ENCODE results near the gene DNAJB9. TPM values are rescaled to one million over a fixed set of nuclear protein-coding genes. Genes with fewer than 3 reads are reported as not detected.

The DNAJB9 gene
- total and polyA plus RNA-seq, 2 experiments from 2014 or later: 64.2 to 94.0 TPM

DNA sequence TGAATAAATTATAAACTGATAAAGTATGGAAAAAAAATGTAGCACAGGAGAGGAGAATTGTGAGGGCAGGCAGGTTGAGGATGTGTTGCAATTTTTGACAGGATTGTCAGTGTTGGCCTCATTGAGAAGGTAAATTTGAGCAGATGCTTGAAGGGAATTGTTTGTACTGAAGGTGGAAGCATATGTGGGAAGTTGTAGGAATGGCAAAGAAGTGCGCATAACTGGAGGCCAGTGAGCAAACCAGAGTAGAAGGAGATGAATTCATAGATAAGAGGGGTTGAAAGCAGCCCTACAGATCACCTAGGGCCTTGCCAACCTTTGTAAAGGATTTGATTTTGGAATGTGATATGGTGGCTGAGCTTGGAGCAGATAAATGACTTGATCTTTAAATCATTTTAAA, 6.4 kb downstream of the DNAJB9 start:
- H3K9me3 ChIP-seq (ENCODE audit: low read depth): no peaks in the 10 kb centered on the region
- no peak overlapping the region for H3K4me3 ChIP-seq
- H3K27me3 ChIP-seq: no peaks in the 10 kb centered on the region
- H2AFZ ChIP-seq: no peak overlapping the region
- DNase-seq (ENCODE audit: low spot score): no peak
- H3K36me3 ChIP-seq (replicated peaks; ENCODE audit: insufficient read depth, low read depth): no peaks in the 10 kb centered on the region
- no peaks in the 10 kb centered on the region for H3K9me2 ChIP-seq (replicated peaks; ENCODE audit: insufficient read depth)
- TF ChIP-seq EZH2phosphoT487 (IDR thresholded peaks at IDR 0.05; ENCODE audit: low read depth, severe bottlenecking, unreplicated experiment): no peak
- TF ChIP-seq, protein P1, sequence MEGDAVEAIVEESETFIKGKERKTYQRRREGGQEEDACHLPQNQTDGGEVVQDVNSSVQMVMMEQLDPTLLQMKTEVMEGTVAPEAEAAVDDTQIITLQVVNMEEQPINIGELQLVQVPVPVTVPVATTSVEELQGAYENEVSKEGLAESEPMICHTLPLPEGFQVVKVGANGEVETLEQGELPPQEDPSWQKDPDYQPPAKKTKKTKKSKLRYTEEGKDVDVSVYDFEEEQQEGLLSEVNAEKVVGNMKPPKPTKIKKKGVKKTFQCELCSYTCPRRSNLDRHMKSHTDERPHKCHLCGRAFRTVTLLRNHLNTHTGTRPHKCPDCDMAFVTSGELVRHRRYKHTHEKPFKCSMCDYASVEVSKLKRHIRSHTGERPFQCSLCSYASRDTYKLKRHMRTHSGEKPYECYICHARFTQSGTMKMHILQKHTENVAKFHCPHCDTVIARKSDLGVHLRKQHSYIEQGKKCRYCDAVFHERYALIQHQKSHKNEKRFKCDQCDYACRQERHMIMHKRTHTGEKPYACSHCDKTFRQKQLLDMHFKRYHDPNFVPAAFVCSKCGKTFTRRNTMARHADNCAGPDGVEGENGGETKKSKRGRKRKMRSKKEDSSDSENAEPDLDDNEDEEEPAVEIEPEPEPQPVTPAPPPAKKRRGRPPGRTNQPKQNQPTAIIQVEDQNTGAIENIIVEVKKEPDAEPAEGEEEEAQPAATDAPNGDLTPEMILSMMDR (IDR thresholded peaks at IDR 0.05; ENCODE audit: poor library complexity): no peak
- TF ChIP-seq EZH2 (IDR thresholded peaks at IDR 0.05; ENCODE audit: borderline replicate concordance): no peak
- 96% methylated on average over 1 of the region's 1 CpG for WGBS (ENCODE audit: low lambda C conversion rate, missing lambda C conversion rate)
- peaks cover 40% of the 10 kb centered on the region for H3K79me2 ChIP-seq
- H4K20me1 ChIP-seq (ENCODE audit: insufficient read depth, poor library complexity, severe bottlenecking): no peaks in the 10 kb centered on the region
- H3K27ac ChIP-seq: no peak overlapping the region
- peaks cover 8% of the 10 kb centered on the region for H3K4me1 ChIP-seq (ENCODE audit: insufficient read depth)
- no peak overlapping the region for H3K4me2 ChIP-seq

GRCh38 chr7:108578937-108579336, 9.3 kb downstream of the DNAJB9 start:
- H3K4me2 ChIP-seq: no peak overlapping the region
- H2AFZ ChIP-seq: no peak overlapping the region
- H3K9me2 ChIP-seq (replicated peaks; ENCODE audit: insufficient read depth): no peaks in the 10 kb centered on the region
- H3K79me2 ChIP-seq: peaks cover 12% of the 10 kb centered on the region
- H3K27me3 ChIP-seq: no peaks in the 10 kb centered on the region
- H3K4me3 ChIP-seq: no peak overlapping the region
- peaks cover 6% of the 10 kb centered on the region for H3K4me1 ChIP-seq (ENCODE audit: insufficient read depth)
- WGBS (ENCODE audit: low lambda C conversion rate, missing lambda C conversion rate): 96% methylated on average over 7 of the region's 7 CpGs
- no peaks in the 10 kb centered on the region for H3K36me3 ChIP-seq (replicated peaks; ENCODE audit: insufficient read depth, low read depth)
- no peak overlapping the region for H3K27ac ChIP-seq
- no peak for DNase-seq (ENCODE audit: low spot score)
- H3K9me3 ChIP-seq (ENCODE audit: low read depth): no peaks in the 10 kb centered on the region
- TF ChIP-seq EZH2 (IDR thresholded peaks at IDR 0.05; ENCODE audit: borderline replicate concordance) (no peak), EZH2phosphoT487 (IDR thresholded peaks at IDR 0.05; ENCODE audit: low read depth, severe bottlenecking, unreplicated experiment) (no peak)
- TF ChIP-seq, protein P1 (IDR thresholded peaks at IDR 0.05; ENCODE audit: poor library complexity): no peak
- no peaks in the 10 kb centered on the region for H4K20me1 ChIP-seq (ENCODE audit: insufficient read depth, poor library complexity, severe bottlenecking)

DNA sequence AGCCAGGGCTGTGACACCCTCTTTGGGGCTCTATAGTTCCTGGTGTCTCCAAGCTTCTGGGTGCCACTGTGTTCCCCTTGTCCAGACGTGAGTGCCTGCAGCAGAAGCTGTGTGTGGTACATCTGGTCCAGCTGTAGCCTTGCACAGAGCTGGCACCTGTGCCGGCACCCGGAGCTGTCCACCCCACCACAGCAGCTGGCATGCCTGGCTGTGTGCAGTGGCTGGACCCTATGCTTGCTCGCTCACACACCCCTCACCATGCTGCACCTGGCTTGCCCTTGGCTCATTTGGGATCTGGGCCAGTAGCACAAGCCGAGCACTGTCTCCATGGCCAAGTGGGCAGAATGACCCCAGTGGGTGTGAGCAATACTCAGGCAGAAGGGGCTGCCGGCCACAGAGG, 10.6 kb downstream of the DNAJB9 start:
- no peaks in the 10 kb centered on the region for H4K20me1 ChIP-seq (ENCODE audit: insufficient read depth, poor library complexity, severe bottlenecking)
- no peaks in the 10 kb centered on the region for H3K9me3 ChIP-seq (ENCODE audit: low read depth)
- no peaks in the 10 kb centered on the region for H3K79me2 ChIP-seq
- H3K36me3 ChIP-seq (replicated peaks; ENCODE audit: insufficient read depth, low read depth): no peaks in the 10 kb centered on the region
- no peaks in the 10 kb centered on the region for H3K27me3 ChIP-seq
- 77% methylated on average over 6 of the region's 6 CpGs for WGBS (ENCODE audit: low lambda C conversion rate, missing lambda C conversion rate)
- TF ChIP-seq EZH2phosphoT487 (IDR thresholded peaks at IDR 0.05; ENCODE audit: low read depth, severe bottlenecking, unreplicated experiment) (no peak), EZH2 (IDR thresholded peaks at IDR 0.05; ENCODE audit: borderline replicate concordance) (no peak)
- TF ChIP-seq, protein P1 (IDR thresholded peaks at IDR 0.05; ENCODE audit: poor library complexity): no peak
- H3K4me2 ChIP-seq: no peak overlapping the region
- no peak for DNase-seq (ENCODE audit: low spot score)
- H3K27ac ChIP-seq: no peak overlapping the region
- no peak overlapping the region for H3K4me3 ChIP-seq
- peaks cover 6% of the 10 kb centered on the region for H3K4me1 ChIP-seq (ENCODE audit: insufficient read depth)
- H2AFZ ChIP-seq: no peak overlapping the region
- H3K9me2 ChIP-seq (replicated peaks; ENCODE audit: insufficient read depth): no peaks in the 10 kb centered on the region

All from hepatocyte (in vitro differentiated cells).